Superior temporal gyrus (tissue), 1 donor: ENCODE measurements around the gene CD7.
A peak's percentile ranks its signal among the peaks of the same experiment; 100 is the strongest.

Source experiments
- DNase-seq: peaks from one replicate; pipeline ENCODE4 v3.0.0-alpha.2; 2016; ENCODE audit errors: extremely low spot score

CD7 gene

GRCh38 chr17:82346342-82347300 lies 29.2 kb upstream of the CD7 start:
- DNase-seq, result no peak

GRCh38 chr17:82345151-82345976 lies 28.0 kb upstream of the CD7 start:
- no peak for DNase-seq

DNA sequence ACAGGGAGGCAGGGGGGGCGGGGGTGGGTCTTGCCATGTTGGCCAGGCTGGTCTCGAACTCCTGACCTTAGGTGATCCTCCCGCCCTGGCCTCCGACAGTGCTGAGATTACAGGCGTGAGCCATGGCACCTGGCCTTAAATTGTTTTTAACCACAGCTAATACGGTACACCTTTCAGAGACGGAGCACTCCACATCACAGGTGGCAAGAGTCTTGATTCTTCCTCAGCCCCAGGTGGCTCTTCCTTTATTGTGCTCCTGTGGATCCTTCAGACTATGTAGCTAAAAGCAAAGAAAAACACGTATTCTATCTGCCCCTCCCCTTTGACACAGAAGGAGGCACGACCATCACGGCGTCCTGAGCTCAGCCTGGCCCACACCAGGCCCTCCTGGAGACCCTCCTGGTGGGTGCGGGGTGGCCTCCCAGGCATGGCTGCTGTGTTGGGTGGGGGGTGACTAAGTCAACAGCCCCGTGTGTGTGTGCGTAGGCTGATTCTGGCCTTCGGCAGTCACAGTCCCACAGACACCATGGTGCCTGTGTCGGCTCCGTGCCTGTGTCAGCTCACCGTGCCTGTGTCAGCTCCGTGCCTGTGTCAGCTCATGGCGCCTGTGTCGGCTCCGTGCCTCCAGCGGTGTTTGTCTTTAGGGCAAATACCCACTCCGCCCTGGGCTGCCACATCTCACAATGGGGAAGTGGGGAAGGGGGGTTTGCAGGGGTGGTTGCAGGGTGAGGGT lies 26.9 kb upstream of the CD7 start:
- no peak for DNase-seq

DNA sequence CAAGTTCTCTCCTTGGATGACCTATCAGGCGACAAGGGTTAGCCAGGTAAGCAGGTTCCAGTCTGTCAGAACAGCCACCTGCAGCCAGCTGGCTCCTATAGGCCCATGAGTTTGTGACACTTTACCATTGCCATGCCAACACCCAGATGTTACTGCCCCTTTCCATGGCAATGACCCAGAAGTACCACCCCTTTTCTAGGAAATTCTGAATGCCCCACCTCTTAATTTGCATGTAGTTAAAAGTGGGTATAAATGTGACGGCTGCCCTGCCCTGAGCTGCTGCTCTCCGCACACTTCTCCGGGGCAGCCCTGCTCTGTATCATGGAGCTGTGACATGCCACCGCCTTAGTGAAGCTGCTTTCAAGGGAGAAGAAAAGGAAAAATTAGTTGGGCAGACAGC lies 26.2 kb upstream of the CD7 start:
- DNase-seq, result no peak

DNA sequence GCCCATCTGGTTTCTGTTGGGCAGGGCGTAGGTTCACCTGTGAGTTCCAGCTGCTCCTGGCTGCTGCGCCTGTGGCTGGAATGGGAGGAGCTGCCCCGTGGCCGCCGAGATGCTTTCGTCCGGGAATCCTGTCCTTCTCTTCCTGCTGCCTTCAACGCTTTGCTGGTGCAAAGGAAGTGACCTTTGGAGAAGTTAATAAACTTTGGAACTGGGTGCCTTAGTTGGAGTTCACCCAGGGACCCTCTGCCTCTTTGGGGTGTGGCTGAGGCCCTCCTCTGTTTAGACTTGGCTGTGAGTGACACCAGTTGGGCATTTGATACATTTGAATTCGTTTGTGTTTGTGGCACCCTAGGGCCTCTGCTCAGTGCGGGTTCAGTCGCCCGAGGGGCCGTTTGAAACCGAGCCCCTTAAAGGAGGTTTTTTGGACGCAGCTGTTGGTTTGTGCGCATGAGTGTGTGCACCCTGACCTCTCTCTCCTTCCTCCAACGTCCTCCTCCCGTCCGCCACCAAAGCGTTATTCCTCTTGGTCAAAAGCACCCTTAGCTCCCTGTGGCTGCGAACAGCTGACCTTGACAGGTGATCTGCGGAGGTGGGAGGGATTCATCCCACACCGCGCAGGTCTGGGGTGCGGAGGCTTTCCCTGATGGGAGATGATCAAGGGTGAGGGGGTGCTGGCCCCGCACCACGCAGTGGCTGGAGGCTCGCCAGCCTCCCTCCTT lies 25.1 kb upstream of the CD7 start:
- no peak for DNase-seq

DNA sequence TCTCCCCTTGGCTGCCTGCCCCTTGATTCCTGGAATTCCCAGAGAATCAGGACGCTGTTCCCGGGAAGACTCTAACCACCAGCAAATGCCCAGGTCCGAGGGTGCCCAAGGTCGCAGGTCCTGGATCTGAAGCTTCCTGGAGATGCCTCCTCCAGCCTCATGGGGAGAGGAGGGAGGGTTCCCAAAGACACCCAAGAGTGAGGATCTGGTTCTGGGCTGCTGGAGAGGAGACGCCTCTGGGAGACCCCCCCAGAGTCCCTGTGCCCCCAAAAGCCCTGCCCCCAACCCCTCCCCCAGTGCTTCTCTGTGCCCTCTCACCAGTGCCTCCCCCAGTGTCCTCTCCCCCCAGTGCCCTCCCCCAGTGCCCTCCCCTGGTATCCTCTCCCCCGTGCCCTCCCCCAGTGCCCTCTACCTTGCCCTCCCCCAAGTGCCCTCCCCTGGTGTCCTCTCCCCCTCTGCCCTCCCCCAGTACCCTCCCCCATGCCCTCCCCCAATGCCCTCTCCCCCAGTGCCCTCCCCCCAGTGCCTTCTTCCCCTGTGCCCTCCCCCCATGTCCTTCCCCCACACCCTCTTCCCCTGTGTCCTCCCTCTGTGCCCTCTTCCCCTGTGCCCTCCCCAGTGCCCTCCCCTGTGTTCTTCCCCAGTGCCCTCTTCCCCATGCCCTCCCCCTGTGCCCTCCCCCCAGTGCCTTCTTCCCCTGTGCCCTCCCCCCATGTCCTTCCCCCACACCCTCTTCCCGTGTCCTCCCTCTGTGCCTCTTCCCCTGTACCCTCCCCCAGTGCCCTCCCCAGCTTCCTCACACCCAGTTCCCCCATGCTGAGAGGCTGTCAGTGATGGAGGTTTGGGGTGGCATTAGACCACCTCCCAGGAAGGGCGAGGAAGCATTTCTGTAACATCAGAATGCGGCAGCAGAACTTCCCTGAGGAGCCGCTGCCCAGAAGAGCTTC lies 22.5 kb upstream of the CD7 start:
- no peak for DNase-seq

- peak; percentile 13 for DNase-seq
Measured at GRCh38 chr17:82338858-82339633, 21.6 kb upstream of the CD7 start.

GRCh38 chr17:82334622-82335394 lies 17.4 kb upstream of the CD7 start:
- no peak for DNase-seq

GRCh38 chr17:82334204-82334621 lies 16.8 kb upstream of the CD7 start:
- DNase-seq, result no peak

- no peak for DNase-seq
Measured at GRCh38 chr17:82333279-82334171, 16.1 kb upstream of the CD7 start, which contains the start of gene SECTM1. Gene SECTM1 (minus strand): TSS chr17:82333766. CDS start chr17:82327240, 6,526 bp downstream.

DNA sequence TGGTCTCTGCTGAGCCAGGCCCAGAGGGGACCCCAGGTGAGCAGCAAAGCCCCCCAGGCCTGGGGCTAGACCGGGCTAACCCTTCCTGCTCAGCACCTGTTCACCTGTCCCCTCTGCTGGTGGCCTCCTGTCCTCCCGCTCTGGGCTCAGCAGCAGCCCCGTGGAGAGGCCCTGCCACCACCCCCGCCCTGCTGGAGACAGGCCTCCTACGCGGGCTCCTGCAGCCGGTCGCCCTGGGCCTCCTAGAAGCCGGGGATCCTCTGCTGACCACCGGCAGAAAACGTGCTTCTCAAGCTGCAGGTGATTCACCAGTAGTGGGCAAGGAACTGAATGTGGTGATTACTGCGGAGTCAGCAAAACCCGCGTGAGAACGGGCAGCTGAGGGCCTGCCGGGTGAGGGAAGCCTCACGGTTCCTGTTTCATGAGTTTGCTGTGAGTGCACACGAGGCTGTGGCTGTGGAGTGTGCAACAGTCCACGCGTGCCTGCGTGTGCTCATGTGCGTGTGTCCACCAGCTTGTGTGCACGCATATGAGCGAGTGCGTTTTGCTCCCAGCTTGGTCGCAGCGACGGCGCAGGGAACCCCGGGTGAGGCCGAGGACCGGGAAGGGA lies 15.4 kb upstream of the CD7 start:
- no peak for DNase-seq

DNA sequence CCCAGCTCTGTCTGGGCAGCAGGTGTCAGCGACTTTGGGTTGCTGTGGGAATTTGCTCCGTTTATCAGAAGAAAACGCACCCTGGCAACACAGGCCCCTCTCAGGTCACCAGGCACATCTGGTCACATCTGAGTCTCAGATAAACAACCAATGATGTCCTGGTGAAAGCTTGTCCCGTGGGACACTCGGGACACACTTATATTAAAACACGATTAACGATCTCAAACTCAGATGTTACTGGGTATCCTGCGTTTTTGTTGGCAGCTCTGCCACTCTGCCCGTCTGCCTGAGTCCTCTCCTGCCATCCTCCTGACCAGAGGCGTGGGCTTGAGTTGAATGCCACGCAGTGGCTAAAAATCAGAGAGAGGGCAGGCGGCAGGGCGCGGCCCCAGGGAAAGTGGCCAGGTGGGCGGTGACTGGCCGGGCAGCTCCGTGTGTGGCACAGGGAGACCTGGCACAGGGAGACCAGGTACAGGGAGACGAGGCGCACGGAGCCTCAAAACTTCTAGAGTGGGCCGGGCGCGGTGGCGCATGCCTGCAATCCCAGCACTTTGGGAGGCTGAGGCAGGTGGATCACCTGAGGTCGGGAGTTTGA lies 14.0 kb upstream of the CD7 start:
- no peak for DNase-seq

DNA sequence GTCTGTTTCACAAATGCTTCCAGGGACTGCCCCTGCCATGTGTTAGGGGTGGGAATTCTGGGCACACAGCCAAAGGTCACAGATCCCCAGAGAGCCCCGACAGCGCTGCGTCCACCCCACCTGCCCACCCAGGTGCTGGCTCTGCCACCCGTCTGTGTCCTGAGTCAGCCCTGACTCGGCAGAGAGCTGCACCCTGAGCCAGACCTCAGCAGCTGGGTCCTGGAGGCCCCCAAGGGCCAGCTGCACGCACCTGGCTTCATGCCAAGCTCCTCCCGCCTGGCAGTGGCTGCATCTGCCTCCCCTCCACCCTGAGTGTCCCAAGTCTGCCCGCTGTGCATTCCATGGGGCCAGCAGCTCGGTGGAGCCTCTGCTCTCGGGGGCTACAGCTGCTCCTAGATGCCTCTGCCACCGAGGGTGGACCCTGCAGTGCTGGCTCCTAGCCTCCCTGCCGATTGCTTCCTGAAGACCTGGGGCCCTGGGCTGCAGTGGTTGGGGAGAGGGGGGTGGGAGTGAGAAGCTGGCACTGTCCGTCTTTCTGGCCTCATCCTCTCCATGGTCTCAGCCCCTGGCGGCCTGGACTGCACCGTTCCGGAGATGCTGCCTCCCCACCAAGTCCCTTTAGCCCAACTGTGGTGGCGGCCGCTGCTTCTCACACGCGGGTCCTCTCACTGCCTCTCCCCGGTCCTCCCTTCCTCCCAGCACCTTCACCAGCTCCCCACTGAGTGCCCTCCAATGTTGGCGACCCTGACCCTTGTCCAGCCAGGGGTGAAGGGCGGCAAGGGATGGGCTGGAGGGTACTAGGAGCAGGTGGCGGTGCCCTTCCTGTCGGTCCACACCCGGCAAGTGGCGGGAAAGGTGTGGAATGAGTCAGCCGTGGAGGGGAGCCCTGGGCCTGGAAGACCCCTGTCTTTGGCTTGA lies 13.2 kb upstream of the CD7 start:
- no peak for DNase-seq

DNA sequence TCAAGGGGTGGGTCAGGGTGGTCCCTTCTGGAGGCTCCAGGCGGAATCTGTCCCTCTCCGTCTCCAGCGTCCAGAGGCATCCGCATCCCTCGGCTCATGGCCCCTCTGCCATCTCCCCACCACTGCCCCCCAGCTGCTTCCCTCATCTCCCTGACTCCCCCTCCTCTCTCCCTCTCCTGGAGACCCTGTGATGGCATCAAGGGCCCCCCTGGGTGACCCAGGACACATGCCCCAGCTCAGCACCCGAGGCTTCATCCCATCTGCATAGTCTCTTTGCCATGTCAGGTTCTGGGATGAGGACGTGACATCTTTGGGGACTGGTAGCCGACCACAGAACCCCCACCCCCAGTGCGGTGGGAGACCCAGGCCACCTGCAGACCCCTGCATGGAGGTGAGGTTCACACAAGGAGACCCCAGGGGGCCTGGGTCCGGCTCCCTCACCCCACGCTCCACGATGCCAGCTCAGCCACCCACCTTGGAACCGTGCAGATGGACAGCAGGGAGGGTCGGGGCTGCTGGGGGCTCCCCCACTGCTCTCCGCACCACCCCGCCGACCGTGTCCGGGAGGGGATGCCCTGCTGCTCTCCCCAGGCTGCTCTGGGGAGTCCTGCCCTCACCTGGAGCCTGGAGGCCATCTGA lies 12.4 kb upstream of the CD7 start:
- DNase-seq, result no peak

DNA sequence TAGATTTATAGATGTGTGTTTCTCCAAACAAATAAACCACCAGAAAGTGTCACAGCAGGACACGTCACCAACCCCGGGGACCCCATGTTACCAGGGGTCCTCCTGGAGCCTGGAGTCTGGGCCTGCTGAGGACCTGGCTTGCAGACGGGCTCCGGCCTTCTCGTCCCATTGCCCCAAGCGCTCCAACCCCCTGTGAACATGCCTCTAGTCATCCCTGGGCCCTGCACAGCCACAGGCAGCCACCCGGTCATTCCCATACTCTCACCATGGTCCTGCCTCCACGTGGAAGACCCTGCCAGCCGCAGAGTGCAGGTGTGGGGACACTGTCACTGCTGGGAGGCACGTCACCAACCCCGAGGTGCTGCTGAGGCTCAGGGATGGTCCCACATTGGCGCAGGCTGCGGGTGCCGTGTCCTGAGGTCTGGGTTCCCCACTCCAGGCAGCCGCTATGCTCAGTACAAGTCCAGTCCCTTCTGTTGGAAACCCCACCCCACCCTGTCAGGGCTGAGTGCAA lies 11.6 kb upstream of the CD7 start:
- DNase-seq, result no peak
